Upper lobe of left lung (tissue), 4 donors: ENCODE data around the gene PRKCA.

Experiments used
- CTCF ChIP-seq, 6 experiments: fragments of 450-650 bp in 4 of 6; fragments of 200-600 bp in 2 of 6; sonication (generic) in 2 of 6; IDR thresholded peaks; one replicate each; pipeline ENCODE4 v1.5.1; 2016 to 2019; ENCODE audit warnings: antibody characterized with exemption in 6 of 6
- EP300 ChIP-seq, 4 donors: sonication (generic); formaldehyde crosslinking; IDR thresholded peaks; one replicate each; pipeline ENCODE4 v1.5.1; 2017; ENCODE audit warnings: antibody characterized with exemption in 4 of 4, control low read depth in 2 of 4
- POLR2A ChIP-seq, 4 donors: fragments of 450-650 bp; IDR thresholded peaks; one replicate each; pipeline ENCODE4 v1.5.1; 2016 to 2017; ENCODE audit warnings: antibody characterized with exemption in 4 of 4, mild to moderate bottlenecking in 2 of 4
- POLR2AphosphoS5 ChIP-seq, 2 donors: sonication (generic); formaldehyde crosslinking; IDR thresholded peaks; one replicate each; pipeline ENCODE4 v1.5.1; 2017; ENCODE audit warnings: antibody characterized with exemption in 2 of 2

- TF ChIP-seq CTCF (IDR thresholded peaks at IDR 0.05) (no peak), POLR2A (IDR thresholded peaks at IDR 0.05) (no peak), POLR2AphosphoS5 (IDR thresholded peaks at IDR 0.05) (no peak), EP300 (IDR thresholded peaks at IDR 0.05) (no peak)
Measured at GRCh38 chr17:66367107-66367506, 64.7 kb downstream of the PRKCA start.
